NCI-H510A treated with DMSO at 0.1 percent for 48 hours (cell line): ENCODE results near the gene FSTL5.
A peak's percentile ranks its signal among the peaks of the same experiment; 100 is the strongest.
"Not testable (repeated sequence)": the region's sequence is repeated elsewhere in the genome, so short reads cannot be mapped to it uniquely, and the experiment has no call there.

Experiments used
- DNase-seq: peaks from one replicate; lab custom pipeline; 2025; lab: John Stamatoyannopoulos, UW

FSTL5 gene

DNA sequence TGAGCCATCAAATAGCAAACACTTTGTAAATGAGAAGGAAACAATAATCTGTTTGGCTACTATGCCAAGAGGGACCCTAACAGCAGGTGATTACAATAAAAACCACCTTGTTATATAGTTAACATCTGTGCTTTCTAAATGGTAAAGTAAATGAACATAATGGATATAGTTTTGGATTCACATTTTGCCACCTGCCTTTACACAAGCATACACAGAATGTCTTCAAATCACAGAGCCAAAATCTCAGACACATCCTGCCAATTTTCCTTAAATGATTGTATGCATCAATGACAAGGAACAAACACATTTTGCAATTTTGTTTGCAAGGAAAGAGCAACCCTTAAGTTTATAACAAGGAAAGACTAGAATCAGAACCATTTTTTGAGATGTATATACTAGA, 334.2 kb downstream of the FSTL5 start:
- no peak for DNase-seq

DNA sequence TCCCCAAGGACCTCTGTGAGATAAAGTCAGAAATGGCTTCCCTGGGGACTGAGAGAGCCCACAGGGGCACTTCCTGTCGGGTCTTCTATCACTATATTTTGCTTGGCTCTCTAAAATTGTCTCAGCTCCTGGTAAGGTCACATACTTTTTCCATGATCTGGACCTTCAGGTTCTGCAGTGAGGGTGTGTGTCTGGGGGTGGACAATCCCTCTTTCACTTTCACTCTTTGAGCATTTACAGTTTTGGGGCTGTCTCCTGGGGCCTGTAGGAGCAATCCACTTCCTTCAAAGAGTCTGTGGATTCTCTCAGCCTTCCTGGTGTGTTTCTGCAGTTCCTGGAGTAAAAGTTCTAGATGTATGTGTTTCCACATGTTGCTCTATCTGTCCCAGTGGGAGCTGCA, 335.7 kb downstream of the FSTL5 start:
- DNase-seq = no peak

DNA sequence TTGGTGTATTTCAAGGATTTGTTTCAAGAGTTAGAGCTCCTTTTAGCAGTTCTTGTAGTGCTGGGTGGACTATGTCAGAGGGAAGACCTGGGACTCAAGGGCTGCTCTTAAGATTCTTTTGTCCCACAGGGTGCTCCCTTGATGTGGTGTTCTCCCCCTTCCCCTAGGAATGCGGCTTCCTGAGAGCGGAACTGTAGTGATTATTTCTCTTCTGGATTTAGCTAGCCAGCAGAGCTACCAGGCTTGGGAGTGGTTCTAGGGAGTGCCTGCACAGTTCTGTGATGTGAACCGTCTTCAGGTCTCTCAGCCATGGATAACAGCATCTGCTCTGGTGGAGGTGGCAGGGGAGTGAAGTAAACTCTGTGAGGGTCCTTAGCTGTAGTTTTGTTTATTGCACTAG, 336.8 kb downstream of the FSTL5 start:
- DNase-seq = no peak

DNA sequence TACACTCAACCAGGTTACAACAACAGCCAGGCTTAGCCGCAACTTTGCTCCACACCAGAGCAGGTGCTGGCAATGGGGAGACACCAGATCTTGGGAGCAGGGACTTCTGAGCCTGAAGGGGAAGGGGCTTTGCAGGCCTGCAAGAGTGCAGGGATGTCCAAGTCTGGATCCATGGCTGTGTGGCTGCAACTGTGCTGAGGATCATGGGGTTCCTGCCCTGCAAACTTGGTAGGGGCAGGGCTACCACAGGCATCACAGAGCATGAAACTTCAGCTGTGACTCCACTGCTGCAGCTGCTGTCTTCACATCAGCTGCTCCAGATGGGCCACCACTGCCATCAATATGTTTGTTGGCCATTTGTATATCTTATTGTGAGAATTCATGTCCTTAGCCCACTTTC, 340.4 kb downstream of the FSTL5 start:
- DNase-seq = no peak

DNA sequence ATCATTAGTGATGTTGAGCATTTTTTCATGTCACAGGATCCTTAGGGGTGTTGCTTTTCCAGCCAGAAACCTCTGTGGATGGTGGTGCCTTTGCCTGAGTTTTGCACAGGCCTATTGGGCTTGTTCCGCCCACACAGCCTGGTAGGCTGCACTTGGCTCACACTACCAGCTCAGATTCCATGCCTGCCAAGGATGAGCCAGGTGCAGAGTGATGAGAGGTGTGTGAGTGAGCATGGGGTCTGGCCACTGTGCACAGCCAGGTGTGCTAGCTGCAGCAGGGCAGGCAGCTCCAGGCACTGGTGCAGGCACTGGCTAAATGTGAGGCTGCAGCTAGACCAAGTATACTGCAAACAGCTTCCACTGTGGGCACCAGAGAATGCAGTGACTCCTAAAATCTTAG, 341.6 kb downstream of the FSTL5 start:
- no peak for DNase-seq

DNA sequence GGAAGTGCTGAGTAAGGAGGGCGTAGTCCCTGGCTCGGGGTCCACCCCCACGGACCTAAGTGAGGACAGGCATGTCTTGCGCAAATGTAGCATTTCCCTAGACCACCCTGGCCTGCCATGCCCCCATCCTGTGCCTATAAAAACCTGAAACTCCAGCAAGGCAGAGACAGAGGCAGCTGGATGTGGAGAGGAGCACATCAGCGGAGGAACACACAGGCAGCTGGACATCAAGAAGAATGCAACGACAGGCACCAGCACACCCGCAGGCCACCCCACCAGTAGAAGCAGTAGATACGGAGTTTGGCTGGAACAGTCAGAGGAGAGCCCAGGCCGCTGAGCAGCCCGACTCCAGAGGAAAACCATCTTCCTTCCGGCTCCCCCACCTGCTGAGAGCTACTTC, 345.9 kb downstream of the FSTL5 start:
- no peak for DNase-seq

DNA sequence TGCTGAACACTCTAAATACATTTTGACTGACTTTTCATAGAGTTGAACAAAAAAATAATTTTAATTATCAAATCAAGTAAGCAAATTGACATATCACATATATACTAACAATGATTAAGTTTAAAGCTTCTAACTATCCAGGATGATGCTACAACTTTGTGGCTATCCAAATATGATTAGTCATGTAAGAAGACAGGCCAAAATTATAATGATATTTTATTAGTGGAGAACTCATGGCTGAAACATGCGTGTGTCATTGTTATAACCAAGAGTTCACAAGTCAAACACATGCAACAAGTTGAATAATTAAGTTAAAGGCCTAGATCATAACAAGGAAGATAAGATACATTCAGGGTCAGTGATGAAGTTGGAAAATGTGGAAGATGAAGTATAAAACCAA, 346.8 kb downstream of the FSTL5 start:
- no peak for DNase-seq

DNA sequence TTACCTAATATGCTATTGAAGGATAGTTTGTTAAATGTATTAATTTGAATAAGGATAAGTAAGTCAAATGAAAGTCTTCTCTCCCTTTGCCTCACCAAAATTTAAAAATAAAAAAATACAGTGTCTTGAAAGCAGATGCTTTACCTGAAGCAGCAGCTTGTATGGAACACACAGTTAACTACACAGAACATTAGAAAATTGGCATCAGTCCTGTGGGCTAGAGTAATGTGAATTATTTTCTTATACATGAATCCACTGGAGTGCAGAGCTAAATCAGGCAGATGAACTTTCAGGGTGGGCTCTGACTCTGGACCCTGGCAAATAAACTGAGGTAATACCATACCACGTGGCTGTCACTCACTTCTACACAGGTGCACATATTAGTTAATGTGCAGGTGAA, 348.0 kb downstream of the FSTL5 start:
- no peak for DNase-seq

DNA sequence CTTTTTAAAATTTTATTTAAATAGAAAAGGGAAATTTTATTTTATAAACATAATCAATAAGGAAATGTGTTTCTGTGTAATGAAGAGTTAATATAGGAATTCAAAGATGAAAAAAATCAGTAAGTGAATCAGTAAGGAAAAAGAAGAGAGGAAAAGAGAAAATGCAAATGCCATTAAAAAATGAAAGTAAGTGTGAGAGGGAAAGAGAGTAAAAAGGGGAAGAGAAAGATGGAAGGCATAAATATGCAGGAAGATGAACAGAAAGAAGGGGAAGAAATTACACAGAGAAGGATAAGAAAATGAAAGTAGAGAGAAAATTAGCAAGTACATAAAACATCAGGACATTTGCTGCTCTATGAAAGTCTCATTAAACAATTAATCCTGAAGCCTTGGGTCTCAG, 349.9 kb downstream of the FSTL5 start:
- no peak for DNase-seq

DNA sequence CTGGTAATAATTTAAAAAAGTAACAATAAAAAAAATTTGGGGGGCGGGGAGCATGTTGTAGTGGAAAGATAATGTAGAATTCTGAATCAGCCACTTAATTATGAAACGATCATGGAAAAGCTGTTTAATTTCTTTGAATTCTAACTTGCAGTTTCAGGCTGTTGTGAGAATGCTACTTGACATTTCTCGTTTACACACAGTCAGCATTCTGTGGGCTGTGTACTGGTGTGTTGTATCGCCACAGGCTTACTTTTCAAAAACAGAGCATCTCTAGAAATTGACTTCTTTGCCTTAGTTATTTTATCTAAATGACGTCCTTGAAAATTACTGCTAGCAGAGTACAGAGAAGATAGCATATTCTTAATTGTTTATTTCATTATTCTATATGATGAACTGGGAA, 350.4 kb downstream of the FSTL5 start:
- no peak for DNase-seq

DNA sequence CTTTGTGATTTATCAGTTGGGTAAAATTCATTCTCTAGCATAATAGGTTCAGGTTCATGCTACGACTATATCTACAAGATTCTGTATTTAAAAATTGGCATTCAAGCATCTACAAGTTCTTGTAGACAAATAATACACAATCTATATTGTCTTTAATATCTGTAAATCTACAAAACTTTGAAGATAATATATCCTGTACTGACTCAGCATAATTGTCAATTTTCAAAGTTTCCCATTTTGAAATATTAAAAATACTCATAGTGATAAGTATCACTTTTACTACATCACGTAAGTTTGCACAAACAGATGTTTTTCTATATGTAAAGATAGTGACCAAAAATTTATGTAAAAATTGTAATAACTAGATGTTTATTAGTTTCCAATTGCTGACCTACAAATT, 360.6 kb downstream of the FSTL5 start:
- no peak for DNase-seq

DNA sequence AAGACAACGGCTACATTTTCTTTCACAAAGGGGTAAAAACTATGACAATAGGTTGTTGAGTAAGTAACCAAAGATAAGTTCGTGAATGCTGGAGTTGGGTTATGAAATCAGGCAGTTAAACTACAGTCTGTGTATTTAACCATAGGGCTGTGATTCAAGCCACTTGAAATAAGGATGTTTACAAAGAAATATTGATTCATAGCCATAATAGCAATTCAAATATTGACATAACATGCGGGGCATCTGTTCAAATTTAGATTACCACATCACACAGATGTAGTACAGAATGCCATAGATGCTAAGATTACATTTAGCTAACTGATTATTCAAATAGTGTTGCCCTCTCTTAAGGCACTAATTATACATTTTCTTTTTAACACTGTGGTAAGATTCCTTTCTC, 364.1 kb downstream of the FSTL5 start:
- peak; percentile 83 for DNase-seq

DNA sequence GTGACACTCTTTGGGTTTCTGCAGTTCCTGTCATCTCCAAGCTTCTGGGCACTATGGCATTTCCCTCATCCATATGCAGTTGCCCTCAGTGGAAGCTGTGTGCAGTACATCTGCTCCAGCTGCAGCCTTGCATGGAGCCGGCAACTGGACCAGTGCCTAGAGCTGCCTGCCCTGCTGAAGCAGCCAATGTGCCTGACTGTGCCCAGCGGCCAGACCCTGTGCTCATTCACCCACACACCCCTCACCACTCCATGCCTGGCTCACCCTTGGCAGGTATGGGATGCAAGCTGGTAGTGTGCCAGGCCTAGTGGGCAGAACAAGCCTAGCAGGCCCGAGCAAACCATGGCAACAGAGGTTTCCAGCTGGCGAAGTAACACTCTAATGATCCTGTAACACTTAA, 370.8 kb downstream of the FSTL5 start:
- DNase-seq = no peak

DNA sequence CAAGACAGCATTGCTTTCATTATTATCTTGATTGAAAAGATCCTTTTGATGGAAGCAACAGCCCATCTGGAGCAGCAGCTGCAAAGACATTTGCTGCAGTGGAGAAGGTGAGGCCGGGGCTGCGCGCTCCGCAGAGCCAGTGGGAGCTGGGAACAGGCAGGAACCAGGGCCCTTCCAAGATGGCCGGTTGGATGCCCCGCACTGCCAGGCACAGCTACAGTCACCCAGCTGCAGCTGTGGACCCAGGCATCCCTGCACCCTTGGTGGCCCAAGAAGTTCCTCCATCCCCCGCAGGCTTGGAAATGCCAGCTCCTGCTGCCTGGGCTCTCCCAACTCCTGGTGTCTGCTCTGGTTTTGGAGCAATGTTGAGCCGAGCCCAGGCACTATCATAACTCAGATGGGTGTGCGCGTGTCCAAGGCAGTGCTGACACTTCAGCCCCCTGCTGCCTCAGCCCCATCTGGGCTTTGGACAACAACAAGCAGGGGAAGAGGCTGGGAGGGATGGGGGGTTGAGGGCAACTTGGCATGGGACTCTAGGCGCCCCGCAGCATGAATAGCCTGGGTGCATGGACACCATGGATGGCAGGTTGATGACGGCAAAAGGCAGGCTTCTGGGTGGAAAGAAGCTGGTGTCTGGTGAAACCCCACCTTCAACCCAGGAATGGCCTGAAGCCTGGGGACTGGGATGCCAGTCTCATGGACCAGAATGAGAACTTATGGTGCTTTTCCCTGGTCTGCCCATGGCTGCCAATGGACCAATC, 371.8 kb downstream of the FSTL5 start:
- no peak for DNase-seq

DNA sequence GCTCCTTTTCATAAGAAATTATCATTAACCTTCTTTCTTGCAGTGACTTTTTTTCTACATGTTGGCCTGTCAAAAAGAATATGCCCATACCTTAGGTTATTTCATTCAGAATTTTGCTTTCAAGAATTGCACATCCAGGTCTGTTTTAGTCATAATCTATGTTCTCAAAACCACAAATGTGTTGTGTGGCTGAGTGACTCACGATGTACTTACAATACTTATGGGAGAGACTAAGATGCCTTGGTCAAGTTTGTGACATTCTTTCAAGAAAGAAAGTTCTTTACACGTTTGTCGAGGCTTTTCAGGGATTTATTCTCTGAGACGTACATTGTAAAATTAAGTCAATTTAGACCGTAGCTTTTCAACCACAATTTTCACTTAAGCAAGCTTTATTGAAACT, 396.7 kb downstream of the FSTL5 start:
- no peak for DNase-seq

DNA sequence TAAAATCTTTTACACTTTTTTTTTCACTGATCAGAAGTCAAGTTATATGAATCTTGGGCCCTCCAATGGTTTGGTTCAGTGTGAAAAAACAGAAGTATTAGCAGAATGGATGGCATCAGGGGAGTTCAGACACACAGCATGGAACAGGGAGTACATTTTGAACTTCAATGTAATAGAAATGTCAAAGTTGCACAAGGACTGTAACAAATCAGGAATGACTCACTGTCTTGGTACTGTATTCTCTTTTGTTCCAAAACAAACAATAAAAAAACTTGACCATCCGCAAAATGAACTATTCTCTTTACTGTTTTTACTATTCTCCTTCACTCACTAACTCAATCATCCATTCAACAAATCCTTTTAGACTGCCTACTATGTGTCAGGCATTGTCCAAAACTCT, 401.0 kb downstream of the FSTL5 start:
- DNase-seq = no peak

DNA sequence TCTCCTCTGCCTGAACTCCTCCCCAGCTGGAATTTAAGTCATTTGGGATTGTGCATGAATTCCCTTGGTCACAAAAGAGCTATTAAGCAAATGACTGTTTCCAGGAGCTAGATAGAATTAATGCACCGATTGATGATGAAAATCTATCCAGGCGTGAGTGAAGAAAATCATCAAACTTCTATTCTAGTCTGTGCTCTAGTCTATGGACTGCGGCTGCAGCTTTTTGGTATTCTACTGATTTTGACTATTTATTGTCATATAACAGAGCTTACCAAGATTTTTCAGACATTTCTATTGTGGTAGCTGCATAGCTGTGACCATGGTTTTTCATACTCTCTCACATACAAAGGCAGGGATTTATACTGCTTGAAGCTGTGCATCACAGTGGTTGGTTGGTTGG, 403.8 kb downstream of the FSTL5 start:
- DNase-seq = no peak

DNA sequence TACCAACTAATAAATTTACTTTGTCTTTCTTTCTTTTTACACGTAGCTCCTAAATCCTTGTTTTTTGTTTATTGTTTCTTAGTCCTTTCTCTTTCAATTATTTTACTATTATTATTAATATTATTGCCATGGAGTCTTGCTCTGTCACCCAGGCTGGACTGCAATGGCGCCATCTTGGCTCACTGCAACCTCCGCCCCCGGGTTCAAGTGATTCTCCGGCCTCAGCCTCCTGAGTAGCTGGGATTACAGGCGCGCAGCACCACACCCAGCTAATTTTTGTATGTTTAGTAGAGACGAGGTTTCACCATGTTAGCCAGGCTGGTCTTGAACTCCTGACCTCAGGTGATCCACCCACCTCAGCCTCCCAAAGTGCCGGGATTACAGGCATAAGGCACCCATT, 405.4 kb downstream of the FSTL5 start:
- DNase-seq = not testable (repeated sequence)

DNA sequence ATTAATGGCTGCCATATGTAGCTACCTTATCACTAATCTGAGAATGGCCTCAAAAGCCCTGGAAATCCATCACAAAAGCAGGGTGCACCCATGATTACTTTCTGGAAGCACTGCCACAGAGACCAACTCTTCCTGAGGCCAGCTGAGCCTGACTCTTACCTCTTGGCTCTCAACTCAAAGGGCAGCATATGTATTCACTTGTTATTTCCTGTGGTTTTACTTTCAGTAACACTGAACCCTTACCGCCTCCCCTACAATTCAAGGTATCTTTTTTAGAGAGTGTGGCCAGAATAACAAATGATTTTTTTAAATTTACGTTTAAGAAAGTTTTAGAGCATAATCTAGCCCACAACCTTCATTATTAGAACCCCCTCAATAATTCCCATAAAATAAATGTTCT, 434.9 kb downstream of the FSTL5 start:
- no peak for DNase-seq

DNA sequence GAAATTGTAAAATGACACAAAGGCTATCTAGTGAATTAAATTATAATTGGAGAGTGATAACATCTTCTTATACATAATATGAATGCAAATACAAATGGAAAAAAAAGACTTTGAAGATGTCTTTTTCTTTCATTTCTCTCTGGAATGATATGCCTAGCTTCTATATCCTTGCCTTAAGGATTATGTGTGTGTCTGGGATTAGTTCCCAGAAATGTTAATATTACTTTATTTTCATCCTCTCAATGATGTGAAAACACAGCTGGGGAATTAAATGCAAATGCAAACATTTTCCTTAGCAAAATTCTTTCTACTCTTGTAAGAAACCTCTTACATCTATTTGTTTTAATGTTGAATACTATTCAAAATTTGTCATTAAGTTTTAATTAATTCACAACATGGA, 441.9 kb downstream of the FSTL5 start:
- DNase-seq = no peak

DNA sequence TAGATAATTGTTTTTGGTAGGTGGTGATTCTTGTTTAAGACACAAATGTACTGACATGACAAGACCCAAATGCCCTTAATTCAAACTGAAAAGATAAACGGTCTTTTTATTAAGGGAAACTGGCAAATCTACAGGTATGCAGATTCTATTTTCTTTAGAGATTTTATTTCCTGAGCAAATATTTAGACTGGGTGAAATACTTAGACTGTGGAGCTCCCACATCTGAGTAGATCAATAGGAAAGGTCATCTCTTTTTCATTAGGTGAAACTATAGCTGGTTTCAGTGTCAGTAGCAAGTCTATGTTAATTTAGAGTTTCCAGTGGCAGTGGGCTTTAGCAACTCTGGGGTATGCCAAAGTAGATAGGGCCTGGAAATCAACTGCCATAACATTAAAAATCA, 446.7 kb downstream of the FSTL5 start:
- DNase-seq = no peak

DNA sequence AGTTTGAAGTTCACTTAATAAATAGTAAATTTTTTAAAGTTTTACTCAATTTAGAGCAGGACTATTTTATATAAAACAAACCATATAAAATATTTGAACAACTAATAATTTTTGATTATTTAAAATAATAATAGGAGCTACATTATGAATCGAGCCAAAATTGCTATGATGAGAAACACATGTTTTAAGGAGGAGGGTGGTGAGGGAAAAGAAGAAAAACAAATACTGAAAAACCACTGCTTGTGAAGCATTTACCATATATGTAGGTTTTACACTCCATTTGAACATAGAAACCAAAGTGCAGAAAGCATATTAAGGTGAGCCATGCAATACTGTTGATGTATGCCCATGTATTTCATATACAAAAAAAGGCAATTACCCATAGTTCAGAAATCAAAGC, 448.9 kb downstream of the FSTL5 start:
- DNase-seq = no peak

DNA sequence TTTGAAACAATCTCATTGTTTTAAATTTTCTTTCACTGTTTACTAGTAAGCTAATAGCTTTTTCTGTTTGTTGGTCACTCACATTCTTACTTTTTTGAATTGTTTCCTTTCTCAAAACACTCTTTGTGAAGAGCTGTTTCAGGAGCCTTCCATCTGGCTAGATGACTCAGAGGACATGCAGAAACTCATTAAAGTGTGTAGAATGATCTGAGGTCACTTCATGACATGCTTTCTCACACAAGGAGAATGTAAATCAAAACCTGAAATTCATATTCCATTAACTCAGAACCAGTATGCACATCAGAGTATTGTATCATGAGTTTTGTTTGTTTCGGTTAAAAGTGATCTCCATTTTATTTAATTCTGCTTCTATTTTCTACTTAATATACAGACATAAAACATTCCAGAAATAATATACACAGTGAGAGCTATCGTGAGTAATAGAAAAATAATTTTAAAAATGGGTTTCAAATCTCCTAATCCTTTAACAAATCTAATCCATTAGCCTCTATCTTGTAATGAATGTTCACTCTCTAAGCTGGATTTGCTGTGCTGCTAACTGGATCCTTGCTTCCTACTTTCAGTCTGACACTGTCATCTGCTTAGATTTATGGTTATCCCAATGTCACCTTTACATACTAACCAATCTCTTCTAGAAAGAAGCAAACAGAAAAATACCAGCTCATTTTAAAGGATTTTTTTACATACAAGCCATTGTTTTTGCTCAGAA, 449.6 kb downstream of the FSTL5 start:
- DNase-seq = no peak

DNA sequence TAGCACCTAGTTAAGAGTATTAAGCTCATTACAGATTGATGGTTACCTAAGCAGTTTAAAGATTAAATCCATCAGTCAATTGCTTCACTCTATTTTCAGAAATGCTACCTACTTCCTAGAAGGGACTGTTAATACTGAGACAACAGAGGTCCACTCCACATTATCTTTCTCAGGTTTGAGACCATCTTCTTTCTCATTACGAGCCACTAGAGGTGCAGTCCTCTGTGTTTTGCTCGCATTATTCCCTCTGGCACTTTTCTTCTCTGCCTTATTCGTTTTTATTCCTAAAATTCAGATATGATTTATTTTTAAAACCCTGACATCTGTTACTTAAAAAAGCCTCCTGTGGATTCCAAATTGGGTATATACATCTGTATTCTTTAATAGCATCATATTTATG, 459.1 kb downstream of the FSTL5 start:
- no peak for DNase-seq
